Activated CD8-positive, alpha-beta T cell treated with anti-CD3 and anti-CD28 coated beads, Interleukin-2, amount 10 ng/mL, durations not matched to agents 7 days and 5 days (primary cell): ENCODE results near the gene TOP2B. TPM values are rescaled to one million over a fixed set of nuclear protein-coding genes. Genes with fewer than 3 reads are reported as not detected.
A peak's percentile ranks its signal among the peaks of the same experiment; 100 is the strongest.

Source experiments
- ATAC-seq: fragments of 150-1000 bp; cut with Tn5 transposase; one replicate; pipeline ENCODE4 v1.10.0; 2021; ENCODE audit warnings: moderate library complexity
- CTCF ChIA-PET: fragments of 350-600 bp; sonication (Branson Sonifier 250); formaldehyde crosslinking; loops from one replicate; lab custom pipeline; 2021; ENCODE audit warnings: antibody characterized with exemption; lab: Charles Lee
- POLR2A ChIA-PET: fragments of 350-600 bp; sonication (Branson Sonifier 250); formaldehyde crosslinking; loops from one replicate; lab custom pipeline; 2021; ENCODE audit warnings: antibody characterized with exemption; lab: Charles Lee
- DNase-seq: peaks from one replicate; pipeline ENCODE4 v3.0.0-alpha.2; 2020
- H3K27ac Mint-ChIP-seq: one replicate; pipeline ENCODE4 v1.8.0; 2021; ENCODE audit warnings: mild to moderate bottlenecking, mixed read lengths
- H3K27me3 Mint-ChIP-seq: one replicate; pipeline ENCODE4 v1.8.0; 2021; ENCODE audit warnings: low read depth, mixed read lengths
- H3K36me3 Mint-ChIP-seq: one replicate; pipeline ENCODE4 v1.8.0; 2021; ENCODE audit warnings: low read depth, mixed read lengths
- H3K4me1 Mint-ChIP-seq: one replicate; pipeline ENCODE4 v1.8.0; 2021; ENCODE audit warnings: low read depth, mixed read lengths
- H3K4me3 Mint-ChIP-seq: one replicate; pipeline ENCODE4 v1.8.0; 2021; ENCODE audit warnings: mild to moderate bottlenecking, mixed read lengths
- H3K9me3 Mint-ChIP-seq: one replicate; pipeline ENCODE4 v1.8.0; 2022; ENCODE audit warnings: mixed read lengths; ENCODE audit not compliant: insufficient read depth
- total RNA-seq, 2 experiments: library from RNA; stranded (reverse); gene quantifications; one replicate each; pipeline ENCODE4 v1.2.3, GENCODE V29; 2021

Gene TOP2B
- total RNA-seq, 2 experiments from 2014 or later, result 112 to 114 TPM

GRCh38 chr3:25610779-25611178, 53.9 kb downstream of the TOP2B start:
- DNase-seq (no peak), ATAC-seq (no peak)
- peaks cover 16% of the 10 kb centered on the region for H3K4me1 Mint-ChIP-seq
- peaks cover 52% of the 10 kb centered on the region for H3K36me3 Mint-ChIP-seq
- CTCF ChIA-PET, result interaction anchor here (0.6 kb wide), 1 partner anchor 1467 kb away, joined by 4 read pairs; no protein-coding TSS in a partner anchor
- H3K9me3 Mint-ChIP-seq, result no peaks in the 10 kb centered on the region
- H3K4me3 Mint-ChIP-seq, result no peak overlapping the region
- H3K27ac Mint-ChIP-seq, result no peak overlapping the region
- POLR2A ChIA-PET, result no interaction called here
- no peaks in the 10 kb centered on the region for H3K27me3 Mint-ChIP-seq

GRCh38 chr3:25610167-25610566, 54.5 kb downstream of the TOP2B start:
- Mint-ChIP-seq H3K9me3 (no peaks in the 10 kb centered on the region), H3K36me3 (peaks cover 56% of the 10 kb centered on the region), H3K27me3 (no peaks in the 10 kb centered on the region), H3K4me3 (no peak overlapping the region), H3K27ac (peak overlapping the region; percentile 16), H3K4me1 (peaks cover 16% of the 10 kb centered on the region)
- CTCF ChIA-PET, result interaction anchor here (0.7 kb wide), 1 partner anchor 835 kb away, joined by 3 read pairs; no protein-coding TSS in a partner anchor
- no peak for ATAC-seq
- no peak for DNase-seq
- POLR2A ChIA-PET, result no interaction called here

- peaks cover 5% of the 10 kb centered on the region for H3K4me1 Mint-ChIP-seq
- no peaks in the 10 kb centered on the region for H3K9me3 Mint-ChIP-seq
- POLR2A ChIA-PET, result no interaction called here
- no peak overlapping the region for H3K4me3 Mint-ChIP-seq
- no peak for ATAC-seq
- peaks cover 43% of the 10 kb centered on the region for H3K36me3 Mint-ChIP-seq
- CTCF ChIA-PET, result interaction anchor here (0.9 to 2.3 kb wide), 3 partner anchors 10 to 43 kb away, joined by 3 to 23 read pairs (median 3); no protein-coding TSS in a partner anchor
- H3K27ac Mint-ChIP-seq, result no peak overlapping the region
- no peaks in the 10 kb centered on the region for H3K27me3 Mint-ChIP-seq
- DNase-seq, result no peak
Measured at GRCh38 chr3:25604107-25604805, 60.5 kb downstream of the TOP2B start.

DNA sequence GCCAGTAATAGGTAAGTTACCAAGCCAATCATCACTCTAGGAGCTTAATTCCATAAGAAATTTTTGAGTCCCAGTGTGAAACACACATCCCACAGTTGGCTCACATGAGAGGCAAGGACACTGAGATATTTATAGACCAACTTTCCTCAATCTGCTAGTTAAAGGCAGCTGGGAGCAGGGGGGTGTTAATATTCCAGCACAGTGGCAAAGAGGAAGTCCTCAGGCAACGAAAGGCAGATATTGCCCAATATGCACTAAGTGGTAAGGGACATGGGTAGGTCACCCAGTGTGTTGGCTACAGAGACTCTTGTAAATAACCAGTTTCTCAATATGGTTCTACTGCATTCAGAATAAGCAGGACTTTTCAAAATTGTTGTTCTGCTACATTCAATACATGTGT, 61.0 kb downstream of the TOP2B start:
- ATAC-seq (no peak), DNase-seq (no peak)
- Mint-ChIP-seq H3K36me3 (peaks cover 47% of the 10 kb centered on the region), H3K27ac (no peak overlapping the region), H3K4me1 (peaks cover 5% of the 10 kb centered on the region), H3K27me3 (no peaks in the 10 kb centered on the region), H3K9me3 (no peaks in the 10 kb centered on the region), H3K4me3 (no peak overlapping the region)
- ChIA-PET POLR2A (no interaction called here), CTCF (interaction anchor here (0.7 to 2.3 kb wide), 3 partner anchors 9 to 44 kb away, joined by 3 to 23 read pairs (median 3); no protein-coding TSS in a partner anchor)

GRCh38 chr3:25597535-25598101, 67.1 kb downstream of the TOP2B start:
- POLR2A ChIA-PET, result no interaction called here
- CTCF ChIA-PET, result interaction anchor here (0.5 kb wide), 1 partner anchor 53 kb away, joined by 3 read pairs; no protein-coding TSS in a partner anchor

GRCh38 chr3:25594007-25594502, 70.7 kb downstream of the TOP2B start:
- Mint-ChIP-seq H3K36me3 (peaks cover 19% of the 10 kb centered on the region), H3K27ac (no peak overlapping the region), H3K9me3 (no peaks in the 10 kb centered on the region), H3K4me3 (no peak overlapping the region), H3K27me3 (no peaks in the 10 kb centered on the region), H3K4me1 (no peaks in the 10 kb centered on the region)
- CTCF ChIA-PET, result interaction anchor here (0.7 to 3.5 kb wide), 8 partner anchors 8 to 260 kb away, joined by 3 to 23 read pairs (median 4); no protein-coding TSS in a partner anchor
- ATAC-seq (peak; percentile 44), DNase-seq (peak; percentile 32)
- POLR2A ChIA-PET, result no interaction called here

More at GRCh38 chr3:25597535-25598101, 67.1 kb downstream of the TOP2B start:
- Mint-ChIP-seq H3K4me3 (no peak overlapping the region), H3K9me3 (no peaks in the 10 kb centered on the region), H3K4me1 (no peaks in the 10 kb centered on the region), H3K36me3 (peaks cover 29% of the 10 kb centered on the region), H3K27ac (no peak overlapping the region), H3K27me3 (no peaks in the 10 kb centered on the region)
- no peak for DNase-seq
- no peak for ATAC-seq

DNA sequence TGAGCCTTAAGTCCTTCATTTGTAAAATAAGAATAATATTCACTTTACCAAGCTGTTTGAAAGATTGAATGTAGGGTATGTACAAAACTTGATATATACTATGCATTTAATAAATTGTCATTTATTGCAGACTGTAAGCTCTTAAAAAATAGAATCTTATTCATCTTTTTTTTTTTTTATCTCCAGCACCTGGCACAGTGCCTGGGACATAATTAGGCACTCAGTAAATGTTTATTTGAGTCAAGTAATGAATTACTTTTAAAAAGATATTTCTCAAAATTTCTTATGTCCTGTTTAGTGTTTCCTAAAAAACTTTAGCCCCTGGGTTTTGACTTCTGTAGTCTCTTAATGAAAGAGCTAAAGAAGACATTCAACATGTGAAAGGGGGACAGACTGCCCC, 71.7 kb downstream of the TOP2B start:
- Mint-ChIP-seq H3K4me3 (no peak overlapping the region), H3K9me3 (no peaks in the 10 kb centered on the region), H3K36me3 (peaks cover 11% of the 10 kb centered on the region), H3K27me3 (no peaks in the 10 kb centered on the region), H3K4me1 (no peaks in the 10 kb centered on the region), H3K27ac (no peak overlapping the region)
- ATAC-seq, result no peak
- POLR2A ChIA-PET, result interaction anchor here (1.1 kb wide), 1 partner anchor 9 kb away, joined by 7 read pairs; no protein-coding TSS in a partner anchor
- DNase-seq, result no peak
- CTCF ChIA-PET, result interaction anchor here (0.6 to 3.5 kb wide), 14 partner anchors 8 to 261 kb away, joined by 3 to 23 read pairs (median 4); no protein-coding TSS in a partner anchor

GRCh38 chr3:25592510-25592968, 72.2 kb downstream of the TOP2B start:
- DNase-seq (no peak), ATAC-seq (no peak)
- POLR2A ChIA-PET, result interaction anchor here (1.1 kb wide), 1 partner anchor 8 kb away, joined by 7 read pairs; no protein-coding TSS in a partner anchor
- H3K27me3 Mint-ChIP-seq, result no peaks in the 10 kb centered on the region
- H3K4me3 Mint-ChIP-seq, result no peak overlapping the region
- H3K9me3 Mint-ChIP-seq, result no peaks in the 10 kb centered on the region
- H3K36me3 Mint-ChIP-seq, result peaks cover 9% of the 10 kb centered on the region
- CTCF ChIA-PET, result interaction anchor here (1.0 to 3.5 kb wide), 11 partner anchors 7 to 151 kb away, joined by 3 to 23 read pairs (median 5); no protein-coding TSS in a partner anchor
- H3K4me1 Mint-ChIP-seq, result no peaks in the 10 kb centered on the region
- H3K27ac Mint-ChIP-seq, result no peak overlapping the region

DNA sequence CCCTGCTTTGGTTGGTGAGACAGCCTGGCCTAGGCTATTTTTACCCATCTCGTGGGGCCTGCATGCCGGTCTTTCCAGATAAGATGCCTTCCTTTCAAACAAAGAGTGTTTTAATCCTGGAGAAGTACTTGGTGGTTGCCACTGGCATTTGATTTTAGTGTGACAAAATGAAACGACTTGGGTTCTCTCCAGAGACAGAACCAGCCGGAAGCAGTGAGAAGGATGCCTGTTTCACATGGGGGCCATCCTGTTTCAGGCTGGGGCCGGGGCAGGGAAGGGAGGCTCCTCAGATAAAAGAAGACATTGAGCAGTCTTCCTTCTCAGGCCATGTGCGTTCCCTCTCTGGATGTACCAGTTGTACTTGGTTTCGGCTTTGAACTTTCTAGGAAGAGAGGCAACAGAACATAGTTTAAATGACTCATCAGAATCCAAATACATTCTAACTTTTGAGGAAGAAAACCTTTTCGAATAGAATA, 74.9 kb downstream of the TOP2B start:
- Mint-ChIP-seq H3K27me3 (no peaks in the 10 kb centered on the region), H3K4me3 (no peak overlapping the region), H3K27ac (no peak overlapping the region), H3K9me3 (no peaks in the 10 kb centered on the region), H3K36me3 (no peaks in the 10 kb centered on the region), H3K4me1 (no peaks in the 10 kb centered on the region)
- DNase-seq (no peak), ATAC-seq (no peak)
- ChIA-PET POLR2A (no interaction called here), CTCF (no interaction called here)

- Mint-ChIP-seq H3K4me3 (no peak overlapping the region), H3K27ac (no peak overlapping the region), H3K9me3 (no peaks in the 10 kb centered on the region), H3K4me1 (no peaks in the 10 kb centered on the region), H3K27me3 (no peaks in the 10 kb centered on the region), H3K36me3 (no peaks in the 10 kb centered on the region)
- no peak for ATAC-seq
- ChIA-PET CTCF (no interaction called here), POLR2A (no interaction called here)
- no peak for DNase-seq
Measured at GRCh38 chr3:25589104-25589782, 75.5 kb downstream of the TOP2B start.

GRCh38 chr3:25588441-25589103, 76.1 kb downstream of the TOP2B start:
- no peak overlapping the region for H3K27ac Mint-ChIP-seq
- ChIA-PET CTCF (interaction anchor here (1.0 kb wide), 1 partner anchor 15 kb away, joined by 3 read pairs; no protein-coding TSS in a partner anchor), POLR2A (no interaction called here)
- H3K36me3 Mint-ChIP-seq, result no peaks in the 10 kb centered on the region
- H3K9me3 Mint-ChIP-seq, result no peaks in the 10 kb centered on the region
- H3K4me1 Mint-ChIP-seq, result no peaks in the 10 kb centered on the region
- H3K27me3 Mint-ChIP-seq, result no peaks in the 10 kb centered on the region
- ATAC-seq, result no peak
- no peak overlapping the region for H3K4me3 Mint-ChIP-seq
- no peak for DNase-seq
